ENCODE measurements around the gene CCHCR1. TPM values are rescaled to one million over a fixed set of nuclear protein-coding genes. Genes with fewer than 3 reads are reported as not detected.

Gene CCHCR1
- total RNA-seq = 26.2 TPM
- polyA plus RNA-seq (ENCODE audit: insufficient read depth, low read depth, low replicate concordance) = 24.1 TPM
- long read RNA-seq, donor 1, partial matches to known transcripts = 0 of 9 reads
- long read RNA-seq, donor 1, other reads (novel, unspliced or antisense) = 8 of 9 reads
- long read RNA-seq, donor 2, partial matches to known transcripts = 0 of 1 reads
- long read RNA-seq, donor 2, other reads (novel, unspliced or antisense) = 0 of 1 reads
- long read RNA-seq, donor 3 = 0 reads
- long read RNA-seq, donor 4, partial matches to known transcripts = 8 of 14 reads
- long read RNA-seq, donor 4, other reads (novel, unspliced or antisense) = 5 of 14 reads
- long read RNA-seq, donor 5 = 0 reads
- long read RNA-seq, donor 6, partial matches to known transcripts = 0 of 1 reads
- long read RNA-seq, donor 6, other reads (novel, unspliced or antisense) = 0 of 1 reads
- long read RNA-seq, donor 7, partial matches to known transcripts = 5 of 22 reads
- long read RNA-seq, donor 7, other reads (novel, unspliced or antisense) = 13 of 22 reads
- long read RNA-seq, donor 8, partial matches to known transcripts = 0 of 2 reads
- long read RNA-seq, donor 8, other reads (novel, unspliced or antisense) = 0 of 2 reads
- long read RNA-seq, donor 9 = 0 reads
- long read RNA-seq, donor 10, partial matches to known transcripts = 0 of 10 reads
- long read RNA-seq, donor 10, other reads (novel, unspliced or antisense) = 9 of 10 reads

- no peak for TF ChIP-seq CTCF (IDR thresholded peaks at IDR 0.05; ENCODE audit: borderline replicate concordance, extremely low read depth, insufficient read depth)
- no peaks in the 10 kb centered on the region for H3K9me3 ChIP-seq (ENCODE audit: control insufficient read depth in 2 of 3, insufficient read depth in 1 of 3, low read length in 3 of 3)
- peak in 2 of 5 donors; percentile 22 to 56 for DNase-seq
- peaks cover 0 to 12% (median 6%) of the 10 kb centered on the region in 3 donors for H3K4me1 ChIP-seq (ENCODE audit: control insufficient read depth in 2 of 3, insufficient read depth in 2 of 3, low read depth in 1 of 3, low read length in 3 of 3)
- peak within 1 kb of the TSS; percentile 60 to 66 for H3K27ac ChIP-seq (ENCODE audit: low read depth in 2 of 2, low read length in 2 of 2)
- no peak for FAIRE-seq
- no peaks in the 10 kb centered on the region for H3K36me3 ChIP-seq (ENCODE audit: control insufficient read depth in 2 of 3, insufficient read depth in 3 of 3, low read length in 3 of 3)
- H3K9ac ChIP-seq (ENCODE audit: low read length in 3 of 3) = peak within 1 kb of the TSS; percentile 68 to 77 (median 69)
- peak within 1 kb of the TSS; percentile 71 to 88 (median 88) for H3K4me3 ChIP-seq (ENCODE audit: low read length in 3 of 3)
- intact Hi-C loops (cut with DNase I) = no loop called here
- H3K27me3 ChIP-seq (ENCODE audit: control insufficient read depth, insufficient read depth, low read length) = no peaks in the 10 kb centered on the region
Measured at GRCh38 chr6:31157513-31158139, at the start of gene CCHCR1. Gene CCHCR1, minus strand, starts transcription at chr6:31157802. Its CDS starts 202 bp downstream, at chr6:31157600.

GRCh38 chr6:31205638-31206037 is 48.0 kb upstream of the CCHCR1 start:
- Histone ChIP-seq H3K4me3 (ENCODE audit: low read length in 3 of 3) (no peak overlapping the region), H3K9ac (ENCODE audit: low read length in 3 of 3) (no peak overlapping the region), H3K4me1 (ENCODE audit: control insufficient read depth in 2 of 3, insufficient read depth in 2 of 3, low read depth in 1 of 3, low read length in 3 of 3) (peaks cover 0 to 14% (median 9%) of the 10 kb centered on the region in 3 donors), H3K9me3 (ENCODE audit: control insufficient read depth in 2 of 3, insufficient read depth in 1 of 3, low read length in 3 of 3) (no peaks in the 10 kb centered on the region), H3K27me3 (ENCODE audit: control insufficient read depth, insufficient read depth, low read length) (no peaks in the 10 kb centered on the region), H3K27ac (ENCODE audit: low read depth in 2 of 2, low read length in 2 of 2) (no peak overlapping the region), H3K36me3 (ENCODE audit: control insufficient read depth in 2 of 3, insufficient read depth in 3 of 3, low read length in 3 of 3) (no peaks in the 10 kb centered on the region)
- FAIRE-seq = no peak
- TF ChIP-seq CTCF (IDR thresholded peaks at IDR 0.05; ENCODE audit: borderline replicate concordance, extremely low read depth, insufficient read depth) = no peak
- intact Hi-C loops (cut with DNase I) = loop anchor here (10.0 kb wide), 1 partner anchor 159 kb away; no protein-coding TSS in a partner anchor
- DNase-seq = no peak

GRCh38 chr6:31204751-31205145 is 47.1 kb upstream of the CCHCR1 start:
- no peak for TF ChIP-seq CTCF (IDR thresholded peaks at IDR 0.05; ENCODE audit: borderline replicate concordance, extremely low read depth, insufficient read depth)
- H3K9ac ChIP-seq (ENCODE audit: low read length in 3 of 3) = no peak overlapping the region
- no peaks in the 10 kb centered on the region for H3K36me3 ChIP-seq (ENCODE audit: control insufficient read depth in 2 of 3, insufficient read depth in 3 of 3, low read length in 3 of 3)
- H3K27me3 ChIP-seq (ENCODE audit: control insufficient read depth, insufficient read depth, low read length) = no peaks in the 10 kb centered on the region
- DNase-seq (no peak), FAIRE-seq (no peak)
- H3K4me1 ChIP-seq (ENCODE audit: control insufficient read depth in 2 of 3, insufficient read depth in 2 of 3, low read depth in 1 of 3, low read length in 3 of 3) = peaks cover 0 to 14% (median 9%) of the 10 kb centered on the region in 3 donors
- peaks cover 0 to 3% (median 0%) of the 10 kb centered on the region in 3 donors for H3K9me3 ChIP-seq (ENCODE audit: control insufficient read depth in 2 of 3, insufficient read depth in 1 of 3, low read length in 3 of 3)
- intact Hi-C loops (cut with DNase I) = loop anchor here (10.0 kb wide), 1 partner anchor 160 kb away; no protein-coding TSS in a partner anchor
- peak overlapping the region in 1 of 3 donors; percentile 69 for H3K4me3 ChIP-seq (ENCODE audit: low read length in 3 of 3)
- H3K27ac ChIP-seq (ENCODE audit: low read depth in 2 of 2, low read length in 2 of 2) = peak overlapping the region in 1 of 2 donors; percentile 82

Data from kidney (tissue), 22 donors.